ENCODE data around the gene ZNF628.

- TF ChIP-seq, protein P1, sequence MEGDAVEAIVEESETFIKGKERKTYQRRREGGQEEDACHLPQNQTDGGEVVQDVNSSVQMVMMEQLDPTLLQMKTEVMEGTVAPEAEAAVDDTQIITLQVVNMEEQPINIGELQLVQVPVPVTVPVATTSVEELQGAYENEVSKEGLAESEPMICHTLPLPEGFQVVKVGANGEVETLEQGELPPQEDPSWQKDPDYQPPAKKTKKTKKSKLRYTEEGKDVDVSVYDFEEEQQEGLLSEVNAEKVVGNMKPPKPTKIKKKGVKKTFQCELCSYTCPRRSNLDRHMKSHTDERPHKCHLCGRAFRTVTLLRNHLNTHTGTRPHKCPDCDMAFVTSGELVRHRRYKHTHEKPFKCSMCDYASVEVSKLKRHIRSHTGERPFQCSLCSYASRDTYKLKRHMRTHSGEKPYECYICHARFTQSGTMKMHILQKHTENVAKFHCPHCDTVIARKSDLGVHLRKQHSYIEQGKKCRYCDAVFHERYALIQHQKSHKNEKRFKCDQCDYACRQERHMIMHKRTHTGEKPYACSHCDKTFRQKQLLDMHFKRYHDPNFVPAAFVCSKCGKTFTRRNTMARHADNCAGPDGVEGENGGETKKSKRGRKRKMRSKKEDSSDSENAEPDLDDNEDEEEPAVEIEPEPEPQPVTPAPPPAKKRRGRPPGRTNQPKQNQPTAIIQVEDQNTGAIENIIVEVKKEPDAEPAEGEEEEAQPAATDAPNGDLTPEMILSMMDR (IDR thresholded peaks at IDR 0.05; ENCODE audit: control extremely low read depth in 1 of 3, insufficient read depth in 1 of 3, low read depth in 1 of 3, low read length in 3 of 3), result no peak
- no peak for TF ChIP-seq POLR2AphosphoS5 (IDR thresholded peaks at IDR 0.05; ENCODE audit: low read depth, low read length)
- no peak for TF ChIP-seq BRCA1 (IDR thresholded peaks at IDR 0.05; ENCODE audit: low read depth, low read length)
- no peak for TF ChIP-seq ZNF274 (IDR thresholded peaks at IDR 0.05; ENCODE audit: borderline replicate concordance, extremely low read depth, low read length)
Observed at GRCh38 chr19:55528030-55528803, 51.8 kb downstream of the ZNF628 start.
